ENCODE measurements around the gene SEC23A.
"Not testable (repeated sequence)": the region's sequence is repeated elsewhere in the genome, so short reads cannot be mapped to it uniquely, and the experiment has no call there.

SEC23A gene

DNA sequence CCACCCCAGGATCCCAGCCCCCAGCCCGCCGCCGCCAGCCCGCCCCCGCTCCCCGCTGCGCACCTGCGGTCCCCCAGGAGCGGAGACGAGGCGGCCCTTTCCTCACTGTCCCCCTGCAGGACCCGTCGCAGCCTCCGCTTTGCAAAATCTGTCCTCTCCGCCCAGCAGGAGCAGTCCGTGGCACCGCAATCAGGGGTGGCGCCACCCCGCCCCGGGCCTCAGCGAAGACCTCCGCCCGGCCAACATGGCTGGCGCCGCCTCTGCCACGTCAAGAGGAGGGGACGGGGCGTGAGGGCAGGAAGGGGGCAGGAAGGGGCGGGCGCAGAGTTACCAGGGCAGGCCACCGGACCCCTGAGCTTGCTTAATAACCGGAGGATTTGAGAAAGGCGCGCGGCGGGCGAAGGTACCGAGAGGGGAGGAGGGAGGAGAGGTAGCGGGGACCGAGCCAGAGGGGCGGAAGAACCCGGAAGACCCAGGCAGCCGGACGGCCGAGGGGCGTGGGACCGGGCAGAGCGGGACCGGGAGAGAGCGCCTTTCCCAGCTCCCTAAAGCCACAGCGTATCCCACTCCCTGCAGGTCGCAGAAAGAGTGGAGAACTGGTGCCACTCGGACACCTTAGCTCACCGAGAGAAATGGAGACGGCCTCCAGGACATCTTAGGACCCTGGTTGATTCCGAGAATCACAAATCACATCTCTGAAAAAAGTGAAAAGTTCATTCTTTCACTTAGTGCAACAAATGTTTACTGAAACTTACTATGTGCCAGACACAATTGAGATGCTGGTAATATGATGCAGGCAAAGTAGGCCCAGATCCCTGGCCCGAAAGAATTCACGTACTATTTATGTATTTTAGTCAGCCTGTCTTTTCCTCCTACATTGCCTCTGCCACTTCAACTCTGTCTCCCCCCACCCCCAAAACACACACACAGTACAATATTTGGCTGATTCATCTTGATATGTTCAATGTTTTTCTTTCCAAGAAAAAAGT lies at the start of gene SEC23A:
SEC23A (minus strand) TSS at position 267 of the 989 bp plus-strand sequence. CDS start 7,117 bp downstream, outside the sequence.
- TF ChIP-seq, protein P1, sequence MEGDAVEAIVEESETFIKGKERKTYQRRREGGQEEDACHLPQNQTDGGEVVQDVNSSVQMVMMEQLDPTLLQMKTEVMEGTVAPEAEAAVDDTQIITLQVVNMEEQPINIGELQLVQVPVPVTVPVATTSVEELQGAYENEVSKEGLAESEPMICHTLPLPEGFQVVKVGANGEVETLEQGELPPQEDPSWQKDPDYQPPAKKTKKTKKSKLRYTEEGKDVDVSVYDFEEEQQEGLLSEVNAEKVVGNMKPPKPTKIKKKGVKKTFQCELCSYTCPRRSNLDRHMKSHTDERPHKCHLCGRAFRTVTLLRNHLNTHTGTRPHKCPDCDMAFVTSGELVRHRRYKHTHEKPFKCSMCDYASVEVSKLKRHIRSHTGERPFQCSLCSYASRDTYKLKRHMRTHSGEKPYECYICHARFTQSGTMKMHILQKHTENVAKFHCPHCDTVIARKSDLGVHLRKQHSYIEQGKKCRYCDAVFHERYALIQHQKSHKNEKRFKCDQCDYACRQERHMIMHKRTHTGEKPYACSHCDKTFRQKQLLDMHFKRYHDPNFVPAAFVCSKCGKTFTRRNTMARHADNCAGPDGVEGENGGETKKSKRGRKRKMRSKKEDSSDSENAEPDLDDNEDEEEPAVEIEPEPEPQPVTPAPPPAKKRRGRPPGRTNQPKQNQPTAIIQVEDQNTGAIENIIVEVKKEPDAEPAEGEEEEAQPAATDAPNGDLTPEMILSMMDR (IDR thresholded peaks at IDR 0.05; ENCODE audit: insufficient read depth, low read length, missing control alignments) = peak; percentile 9
- POLR2A ChIA-PET = interaction anchor here (0.7 to 2.1 kb wide), 6 partner anchors 11 to 328 kb away, joined by 3 to 15 read pairs (median 8); partner anchors contain the start of genes FBXO33, GEMIN2 and TRAPPC6B
- CTCF ChIA-PET = interaction anchor here (1.0 to 8.0 kb wide), 8 partner anchors 9 to 327 kb away, joined by 3 to 76 read pairs (median 4); partner anchors contain the start of genes GEMIN2 and TRAPPC6B
- peak within 1 kb of the TSS; percentile 75 for H3K4me3 ChIP-seq (ENCODE audit: low read depth, low read length)
- DNase-seq (ENCODE audit: low read depth, low spot score) = peak; percentile 40

DNA sequence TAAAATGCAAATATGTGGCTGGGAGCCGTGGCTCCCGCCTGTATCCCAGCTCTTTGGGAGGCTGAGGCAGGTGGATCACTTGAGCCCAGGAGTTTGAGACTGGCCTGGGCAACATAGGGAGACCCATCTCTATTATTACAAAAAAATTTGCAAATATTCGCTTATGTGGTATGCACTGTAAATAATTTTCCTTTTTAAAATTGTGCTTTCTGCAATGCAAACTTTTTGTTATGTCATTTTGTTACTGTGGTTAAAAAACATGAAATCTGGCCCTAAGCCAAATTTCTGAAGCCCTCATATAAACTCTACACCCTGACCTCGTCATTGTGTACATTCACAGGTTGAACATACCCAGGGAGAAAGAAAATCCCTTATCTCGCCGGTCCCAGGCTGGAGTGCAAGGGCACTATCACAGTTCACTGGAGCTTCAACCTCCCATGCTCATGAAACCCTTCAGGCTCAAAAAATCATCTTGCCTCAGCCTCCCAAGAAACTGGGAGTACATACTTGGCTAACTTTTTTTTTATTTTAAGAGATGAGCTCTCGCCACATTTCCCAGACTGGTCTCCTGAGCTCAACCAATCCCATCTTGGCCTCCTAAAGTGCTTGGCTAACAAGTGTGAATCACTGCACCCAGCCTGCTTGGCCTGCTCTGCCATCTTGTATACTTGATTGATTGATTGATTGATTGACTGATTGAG lies 42.4 kb upstream of the SEC23A start:
- TF ChIP-seq, protein P1 (IDR thresholded peaks at IDR 0.05; ENCODE audit: insufficient read depth, low read length, missing control alignments) = no peak
- DNase-seq (ENCODE audit: low read depth, low spot score) = no peak
- ChIA-PET CTCF (no interaction called here), POLR2A (no interaction called here)
- no peak overlapping the region for H3K4me3 ChIP-seq (ENCODE audit: low read depth, low read length)

DNA sequence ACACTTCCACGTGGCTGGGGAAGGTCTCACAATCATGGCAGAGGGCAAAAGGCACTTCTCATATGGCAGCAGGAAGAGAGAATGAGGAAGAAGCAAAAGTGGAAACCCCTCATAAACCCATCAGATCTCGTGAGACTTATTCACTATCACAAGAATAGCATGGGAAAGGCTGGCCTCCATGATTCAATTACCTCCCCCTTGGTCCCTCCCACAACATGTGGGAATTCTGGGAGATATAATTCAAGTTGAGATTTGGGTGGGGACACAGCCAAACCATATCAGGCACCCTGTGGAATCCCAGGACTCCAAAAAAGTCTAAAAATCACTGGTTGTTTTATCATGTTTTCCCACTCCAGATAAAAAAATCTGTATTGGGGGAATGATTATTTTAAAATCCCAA lies 40.2 kb upstream of the SEC23A start:
- DNase-seq (ENCODE audit: low read depth, low spot score); CTCF ChIA-PET; H3K4me3 ChIP-seq (ENCODE audit: low read depth, low read length); POLR2A ChIA-PET: not testable (repeated sequence)

DNA sequence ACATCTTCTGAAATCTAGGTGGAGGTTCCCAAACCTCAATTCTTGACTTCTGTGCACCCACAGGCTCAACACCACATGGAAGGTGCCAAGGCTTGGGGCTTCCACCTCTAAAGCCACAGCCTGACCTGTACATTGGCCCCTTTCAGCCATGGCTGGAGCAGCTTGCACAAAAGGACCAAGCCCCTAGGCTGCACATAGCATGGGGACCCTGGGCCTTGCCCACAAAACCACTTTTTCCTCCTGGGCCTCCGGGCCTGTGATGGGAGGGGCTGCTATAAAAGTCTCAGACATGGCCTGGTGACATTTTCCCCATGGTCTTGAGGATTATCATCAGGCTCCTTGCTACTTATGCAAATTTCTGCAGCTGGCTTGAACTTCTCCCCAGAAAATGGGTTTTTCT lies 38.6 kb upstream of the SEC23A start:
- DNase-seq (ENCODE audit: low read depth, low spot score); POLR2A ChIA-PET; CTCF ChIA-PET; H3K4me3 ChIP-seq (ENCODE audit: low read depth, low read length): not testable (repeated sequence)

DNA sequence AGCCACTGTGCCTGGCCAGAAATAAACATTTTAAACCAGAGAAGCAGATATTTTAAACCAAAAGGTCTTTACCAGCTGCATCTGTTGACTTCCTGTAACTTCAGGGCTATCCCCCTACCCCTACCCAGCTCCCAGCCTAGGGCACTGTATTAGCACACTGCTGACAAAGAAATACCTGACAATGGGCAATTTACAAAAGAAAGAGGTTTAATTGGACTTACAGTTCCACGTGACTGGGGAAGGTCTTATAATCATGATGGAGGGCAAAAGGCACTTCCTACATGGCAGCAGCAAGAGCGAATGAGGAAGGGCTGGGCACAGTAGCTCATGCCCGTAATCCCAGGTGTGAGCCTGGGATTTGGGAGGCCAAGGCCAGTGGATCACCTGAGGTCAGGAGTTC lies 37.1 kb upstream of the SEC23A start:
- H3K4me3 ChIP-seq (ENCODE audit: low read depth, low read length) = no peak overlapping the region
- CTCF ChIA-PET = no interaction called here
- TF ChIP-seq, protein P1 (IDR thresholded peaks at IDR 0.05; ENCODE audit: insufficient read depth, low read length, missing control alignments) = no peak
- no peak for DNase-seq (ENCODE audit: low read depth, low spot score)
- POLR2A ChIA-PET = no interaction called here

DNA sequence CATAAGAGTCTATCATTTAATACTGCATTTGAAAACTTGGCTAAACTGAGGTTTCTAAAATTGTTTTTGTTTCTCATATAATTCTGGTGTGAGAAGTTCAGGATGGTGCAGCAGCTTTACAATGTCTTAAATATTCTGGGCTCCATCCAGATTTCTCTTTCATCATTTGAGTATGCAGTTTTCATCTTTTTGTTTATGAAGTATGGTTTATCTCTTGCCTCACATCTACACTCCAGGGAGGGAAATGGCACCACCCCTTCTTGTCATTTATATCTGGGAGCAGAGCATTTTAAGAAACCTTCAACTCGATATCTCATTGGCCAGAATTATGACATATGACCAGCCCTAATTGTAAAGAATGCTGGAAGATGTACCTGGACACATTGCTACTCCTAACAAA lies 35.4 kb upstream of the SEC23A start:
- CTCF ChIA-PET = interaction anchor here (1.2 kb wide), 1 partner anchor 18 kb away, joined by 4 read pairs; no protein-coding TSS in a partner anchor

DNA sequence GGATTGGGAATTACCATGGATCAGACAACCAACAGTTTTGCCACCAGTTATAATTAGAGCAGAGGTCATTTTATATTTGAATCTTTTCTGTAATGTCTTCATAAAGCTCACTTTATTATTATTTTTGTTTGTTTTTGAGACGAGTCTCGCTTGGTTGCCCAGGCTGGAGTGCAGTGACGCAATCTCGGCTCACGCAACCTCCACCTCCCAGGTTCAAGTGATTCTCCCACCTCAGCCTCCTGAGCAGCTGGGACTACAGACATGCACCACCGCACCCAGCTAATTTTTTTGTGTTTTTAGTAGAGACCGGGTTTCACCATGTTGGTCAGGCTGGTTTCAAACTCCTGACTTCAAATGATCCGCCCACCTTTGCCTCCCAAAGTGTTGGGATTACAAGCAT lies 34.8 kb upstream of the SEC23A start:
- CTCF ChIA-PET = interaction anchor here (1.2 kb wide), 1 partner anchor 17 kb away, joined by 4 read pairs; no protein-coding TSS in a partner anchor
- H3K4me3 ChIP-seq (ENCODE audit: low read depth, low read length); POLR2A ChIA-PET; DNase-seq (ENCODE audit: low read depth, low spot score): not testable (repeated sequence)

More for the DNA sequence above, 35.4 kb upstream of the SEC23A start:
- POLR2A ChIA-PET = no interaction called here
- no peak overlapping the region for H3K4me3 ChIP-seq (ENCODE audit: low read depth, low read length)
- DNase-seq (ENCODE audit: low read depth, low spot score) = no peak
- TF ChIP-seq, protein P1 (IDR thresholded peaks at IDR 0.05; ENCODE audit: insufficient read depth, low read length, missing control alignments) = no peak

Measured in AG04449 (cell line).